22Rv1 (cell line): ENCODE measurements around the gene KCNS1.

Experiments used
- CTCF ChIP-seq: fragments of 450-650 bp; IDR thresholded peaks from 2 replicates; pipeline ENCODE4 v1.5.1; 2017; ENCODE audit warnings: mild to moderate bottlenecking
- ZFX ChIP-seq: fragments of 450-650 bp; IDR thresholded peaks from 2 replicates; pipeline ENCODE4 v1.6.1; 2017; ENCODE audit warnings: antibody characterized with exemption, borderline replicate concordance

GRCh38 chr20:45044601-45045000, 56.3 kb downstream of the KCNS1 start:
- no peak for TF ChIP-seq CTCF
- TF ChIP-seq ZFX = no peak
